Liver (tissue), 9 donors: Measurements from ENCODE around the gene PMIS2. TPM values are rescaled to one million over a fixed set of nuclear protein-coding genes. Genes with fewer than 3 reads are reported as not detected.

ENCODE experiments used
- DNase-seq: peaks from one replicate; pipeline ENCODE4 v3.0.0-alpha.2; 2017; ENCODE audit warnings: low spot score
- H3K27ac ChIP-seq, 2 donors: one replicate each; pipeline ENCODE4 v1.7.0; 2013; ENCODE audit warnings: inconsistent platforms in 2 of 2, low read length in 2 of 2, control low read depth in 1 of 2, low read depth in 1 of 2, mild to moderate bottlenecking in 1 of 2
- H3K27me3 ChIP-seq, 4 donors: one replicate each; pipeline versions ENCODE4 v1.6.1 to v1.7.0; 2013; ENCODE audit warnings: low read length in 3 of 4, inconsistent platforms in 1 of 4, mild to moderate bottlenecking in 1 of 4, moderate library complexity in 1 of 4; ENCODE audit not compliant: control insufficient read depth in 4 of 4, insufficient read depth in 4 of 4
- H3K36me3 ChIP-seq, 4 donors: one replicate each; pipeline versions ENCODE4 v1.6.1 to v1.7.0; 2013; ENCODE audit warnings: low read length in 3 of 4, mild to moderate bottlenecking in 3 of 4, low read depth in 1 of 4, moderate library complexity in 1 of 4; ENCODE audit not compliant: control insufficient read depth in 4 of 4, insufficient read depth in 3 of 4
- H3K4me1 ChIP-seq, 4 donors: one replicate each; pipeline versions ENCODE4 v1.6.1 to v1.7.0; 2013; ENCODE audit warnings: low read length in 3 of 4, mild to moderate bottlenecking in 3 of 4, moderate library complexity in 1 of 4; ENCODE audit not compliant: control insufficient read depth in 4 of 4, insufficient read depth in 4 of 4
- H3K4me3 ChIP-seq, 3 donors: one replicate each; pipeline versions ENCODE4 v1.6.1 to v1.7.0; 2013; ENCODE audit warnings: low read length in 3 of 3, control low read depth in 1 of 3, low read depth in 1 of 3, mild to moderate bottlenecking in 1 of 3
- H3K9ac ChIP-seq, 2 donors: one replicate each; pipeline ENCODE4 v1.7.0; 2013; ENCODE audit warnings: low read length in 2 of 2, mild to moderate bottlenecking in 2 of 2, moderate library complexity in 2 of 2, control low read depth in 1 of 2, low read depth in 1 of 2
- H3K9me3 ChIP-seq, 4 donors: one replicate each; pipeline versions ENCODE4 v1.6.1 to v1.7.0; 2013; ENCODE audit warnings: low read length in 3 of 4; ENCODE audit not compliant: control insufficient read depth in 4 of 4
- CTCF ChIP-seq: fragments of 150-350 bp; IDR thresholded peaks from 2 replicates; pipeline ENCODE4 v1.5.1; 2017; ENCODE audit warnings: improper control_type of control experiment, low read depth, low read length; ENCODE audit not compliant: missing input control
- EGR1 ChIP-seq, 2 donors: IDR thresholded peaks; 2 replicates each; pipeline ENCODE4 v1.6.1; 2016 to 2018; ENCODE audit warnings: antibody characterized with exemption in 2 of 2, low read depth in 2 of 2
- FOXA1 ChIP-seq: IDR thresholded peaks from 2 replicates; pipeline ENCODE4 v1.6.1; 2016; ENCODE audit warnings: antibody characterized with exemption
- FOXA2 ChIP-seq: IDR thresholded peaks from 2 replicates; pipeline ENCODE4 v1.6.1; 2016; ENCODE audit warnings: antibody characterized with exemption
- GABPA ChIP-seq, 2 donors: IDR thresholded peaks in 1 of 2; conservative IDR thresholded peaks in 1 of 2; 2 replicates each; pipeline ENCODE4 v1.6.1; 2016; ENCODE audit warnings: antibody characterized with exemption in 2 of 2, mild to moderate bottlenecking in 1 of 2, moderate library complexity in 1 of 2
- HNF4A ChIP-seq, 2 donors: conservative IDR thresholded peaks; 2 replicates each; pipeline ENCODE4 v1.6.1; 2016; ENCODE audit warnings: antibody characterized with exemption in 2 of 2, mild to moderate bottlenecking in 2 of 2
- HNF4G ChIP-seq: IDR thresholded peaks from 2 replicates; pipeline ENCODE4 v1.6.1; 2016; ENCODE audit warnings: antibody characterized with exemption
- JUND ChIP-seq, 2 donors: IDR thresholded peaks; 2 replicates each; pipeline ENCODE4 v1.6.1; 2016; ENCODE audit warnings: antibody characterized with exemption in 2 of 2
- MAX ChIP-seq: IDR thresholded peaks from 2 replicates; pipeline ENCODE4 v1.6.1; 2016; ENCODE audit warnings: antibody characterized with exemption
- NR2F2 ChIP-seq: IDR thresholded peaks from 2 replicates; pipeline ENCODE4 v1.6.1; 2016; ENCODE audit warnings: antibody characterized with exemption
- RAD21 ChIP-seq, 2 donors: IDR thresholded peaks; 2 replicates each; pipeline ENCODE4 v1.6.1; 2016; ENCODE audit warnings: antibody characterized with exemption in 2 of 2, mild to moderate bottlenecking in 2 of 2
- RXRA ChIP-seq, 2 donors: IDR thresholded peaks; 2 replicates each; pipeline ENCODE4 v1.6.1; 2017 to 2018; ENCODE audit warnings: antibody characterized with exemption in 2 of 2, mild to moderate bottlenecking in 1 of 2
- SP1 ChIP-seq: IDR thresholded peaks from 2 replicates; pipeline ENCODE4 v1.6.1; 2018; ENCODE audit warnings: antibody characterized with exemption, mild to moderate bottlenecking
- TAF1 ChIP-seq: conservative IDR thresholded peaks from 2 replicates; pipeline ENCODE4 v1.6.1; 2016; ENCODE audit warnings: antibody characterized with exemption, mild to moderate bottlenecking
- YY1 ChIP-seq: IDR thresholded peaks from 2 replicates; pipeline ENCODE4 v1.6.1; 2016; ENCODE audit warnings: antibody characterized with exemption, mild to moderate bottlenecking
- WGBS: extraction: QIAGEN DNeasy Blood & Tissue Kit; methylation state at CpG from one replicate; pipeline ENCODE4 v1.1.7; 2013; 5-methylcytosine and 5-hydroxymethylcytosine counted together
- polyA plus RNA-seq, 2 donors: library from polyadenylated mRNA; stranded (reverse) in 1 of 2; unstranded in 1 of 2; fragments of 200-250 nt in 1 of 2; fragments of >200 nt in 1 of 2; fragmentation: Nextera tagmentation in 1 of 2; extraction: Ambion mirVana in 1 of 2; gene quantifications; one replicate each; pipeline versions ENCODE4 v1.2.1 to v1.2.3, GENCODE V29; 2013 to 2015
- total RNA-seq, 2 donors: library from RNA; depleted of rRNA; stranded (reverse); fragments of >200 nt; gene quantifications; one replicate each; pipeline ENCODE4 v1.2.3, GENCODE V29; 2014
- TF ChIP-seq, protein P1 (sequence below): IDR thresholded peaks from 2 replicates; pipeline ENCODE4 v1.6.1; 2016; ENCODE audit warnings: antibody characterized with exemption, mild to moderate bottlenecking
- TF ChIP-seq, protein P2 (sequence below): IDR thresholded peaks from 2 replicates; pipeline ENCODE4 v1.6.1; 2016; ENCODE audit warnings: antibody characterized with exemption
- TF ChIP-seq, protein P3 (sequence below): IDR thresholded peaks from 2 replicates; pipeline ENCODE4 v1.6.1; 2016; ENCODE audit warnings: antibody characterized with exemption
- donor health status: healthy.
- donor health status: healthy.
- donor health status: healthy.
- donor health status: healthy.
- donor health status: healthy.

The PMIS2 gene
- total and polyA plus RNA-seq, 4 donors = not detected

- Histone ChIP-seq H3K36me3 (no peaks in the 10 kb centered on the region), H3K4me1 (peaks cover 0 to 7% (median 4%) of the 10 kb centered on the region in 4 donors), H3K27me3 (no peaks in the 10 kb centered on the region), H3K27ac (no peak overlapping the region), H3K9me3 (peaks cover 0 to 2% (median 0%) of the 10 kb centered on the region in 4 donors), H3K4me3 (no peak overlapping the region), H3K9ac (no peak overlapping the region)
- WGBS = 64% methylated on average over 3 of the region's 3 CpGs
- DNase-seq = no peak
- no peak for TF ChIP-seq TAF1
- TF ChIP-seq GABPA (IDR thresholded peaks at IDR 0.05 in 1 of 2, conservative IDR thresholded peaks at IDR 0.05 in 1 of 2) = no peak
- TF ChIP-seq, protein P1, sequence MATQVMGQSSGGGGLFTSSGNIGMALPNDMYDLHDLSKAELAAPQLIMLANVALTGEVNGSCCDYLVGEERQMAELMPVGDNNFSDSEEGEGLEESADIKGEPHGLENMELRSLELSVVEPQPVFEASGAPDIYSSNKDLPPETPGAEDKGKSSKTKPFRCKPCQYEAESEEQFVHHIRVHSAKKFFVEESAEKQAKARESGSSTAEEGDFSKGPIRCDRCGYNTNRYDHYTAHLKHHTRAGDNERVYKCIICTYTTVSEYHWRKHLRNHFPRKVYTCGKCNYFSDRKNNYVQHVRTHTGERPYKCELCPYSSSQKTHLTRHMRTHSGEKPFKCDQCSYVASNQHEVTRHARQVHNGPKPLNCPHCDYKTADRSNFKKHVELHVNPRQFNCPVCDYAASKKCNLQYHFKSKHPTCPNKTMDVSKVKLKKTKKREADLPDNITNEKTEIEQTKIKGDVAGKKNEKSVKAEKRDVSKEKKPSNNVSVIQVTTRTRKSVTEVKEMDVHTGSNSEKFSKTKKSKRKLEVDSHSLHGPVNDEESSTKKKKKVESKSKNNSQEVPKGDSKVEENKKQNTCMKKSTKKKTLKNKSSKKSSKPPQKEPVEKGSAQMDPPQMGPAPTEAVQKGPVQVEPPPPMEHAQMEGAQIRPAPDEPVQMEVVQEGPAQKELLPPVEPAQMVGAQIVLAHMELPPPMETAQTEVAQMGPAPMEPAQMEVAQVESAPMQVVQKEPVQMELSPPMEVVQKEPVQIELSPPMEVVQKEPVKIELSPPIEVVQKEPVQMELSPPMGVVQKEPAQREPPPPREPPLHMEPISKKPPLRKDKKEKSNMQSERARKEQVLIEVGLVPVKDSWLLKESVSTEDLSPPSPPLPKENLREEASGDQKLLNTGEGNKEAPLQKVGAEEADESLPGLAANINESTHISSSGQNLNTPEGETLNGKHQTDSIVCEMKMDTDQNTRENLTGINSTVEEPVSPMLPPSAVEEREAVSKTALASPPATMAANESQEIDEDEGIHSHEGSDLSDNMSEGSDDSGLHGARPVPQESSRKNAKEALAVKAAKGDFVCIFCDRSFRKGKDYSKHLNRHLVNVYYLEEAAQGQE = no peak
- TF ChIP-seq, protein P2, sequence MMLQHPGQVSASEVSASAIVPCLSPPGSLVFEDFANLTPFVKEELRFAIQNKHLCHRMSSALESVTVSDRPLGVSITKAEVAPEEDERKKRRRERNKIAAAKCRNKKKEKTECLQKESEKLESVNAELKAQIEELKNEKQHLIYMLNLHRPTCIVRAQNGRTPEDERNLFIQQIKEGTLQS = no peak
- TF ChIP-seq RXRA (IDR thresholded peaks at IDR 0.05) = no peak
- no peak for TF ChIP-seq FOXA2
- TF ChIP-seq HNF4G = no peak
- TF ChIP-seq, protein P3, sequence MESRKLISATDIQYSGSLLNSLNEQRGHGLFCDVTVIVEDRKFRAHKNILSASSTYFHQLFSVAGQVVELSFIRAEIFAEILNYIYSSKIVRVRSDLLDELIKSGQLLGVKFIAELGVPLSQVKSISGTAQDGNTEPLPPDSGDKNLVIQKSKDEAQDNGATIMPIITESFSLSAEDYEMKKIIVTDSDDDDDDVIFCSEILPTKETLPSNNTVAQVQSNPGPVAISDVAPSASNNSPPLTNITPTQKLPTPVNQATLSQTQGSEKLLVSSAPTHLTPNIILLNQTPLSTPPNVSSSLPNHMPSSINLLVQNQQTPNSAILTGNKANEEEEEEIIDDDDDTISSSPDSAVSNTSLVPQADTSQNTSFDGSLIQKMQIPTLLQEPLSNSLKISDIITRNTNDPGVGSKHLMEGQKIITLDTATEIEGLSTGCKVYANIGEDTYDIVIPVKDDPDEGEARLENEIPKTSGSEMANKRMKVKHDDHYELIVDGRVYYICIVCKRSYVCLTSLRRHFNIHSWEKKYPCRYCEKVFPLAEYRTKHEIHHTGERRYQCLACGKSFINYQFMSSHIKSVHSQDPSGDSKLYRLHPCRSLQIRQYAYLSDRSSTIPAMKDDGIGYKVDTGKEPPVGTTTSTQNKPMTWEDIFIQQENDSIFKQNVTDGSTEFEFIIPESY = no peak
- TF ChIP-seq NR2F2 = no peak
- TF ChIP-seq MAX = no peak
- TF ChIP-seq FOXA1 = no peak
- no peak for TF ChIP-seq RAD21 (IDR thresholded peaks at IDR 0.05)
- TF ChIP-seq EGR1 (IDR thresholded peaks at IDR 0.05; ENCODE audit: low read depth in 2 of 2) = no peak
- no peak for TF ChIP-seq CTCF
- TF ChIP-seq YY1 = no peak
- TF ChIP-seq SP1 = no peak
- TF ChIP-seq JUND (IDR thresholded peaks at IDR 0.05) = no peak
- no peak for TF ChIP-seq HNF4A (conservative IDR thresholded peaks at IDR 0.05)
These were observed 21.7 kb downstream of the PMIS2 start for GRCh38 chr19:35607661-35608060.
